Fibroblast of lung (primary cell): ENCODE data around the gene PYROXD2.

Source experiments
- EZH2 ChIP-seq: IDR thresholded peaks from 2 replicates; pipeline ENCODE4 v1.5.1; 2012; ENCODE audit warnings: low read length, control low read depth, mild to moderate bottlenecking; ENCODE audit errors: missing control alignments
- TF ChIP-seq, protein P1 (sequence below), 2 donors: IDR thresholded peaks in 1 of 2; conservative IDR thresholded peaks in 1 of 2; 1 replicate in 1 of 2; 2 replicates in 1 of 2; pipeline ENCODE4 v1.5.1; 2011 to 2012; ENCODE audit warnings: low read length in 2 of 2, control low read depth in 1 of 2, inconsistent platforms in 1 of 2, low read depth in 1 of 2, mild to moderate bottlenecking in 1 of 2

- TF ChIP-seq, protein P1, sequence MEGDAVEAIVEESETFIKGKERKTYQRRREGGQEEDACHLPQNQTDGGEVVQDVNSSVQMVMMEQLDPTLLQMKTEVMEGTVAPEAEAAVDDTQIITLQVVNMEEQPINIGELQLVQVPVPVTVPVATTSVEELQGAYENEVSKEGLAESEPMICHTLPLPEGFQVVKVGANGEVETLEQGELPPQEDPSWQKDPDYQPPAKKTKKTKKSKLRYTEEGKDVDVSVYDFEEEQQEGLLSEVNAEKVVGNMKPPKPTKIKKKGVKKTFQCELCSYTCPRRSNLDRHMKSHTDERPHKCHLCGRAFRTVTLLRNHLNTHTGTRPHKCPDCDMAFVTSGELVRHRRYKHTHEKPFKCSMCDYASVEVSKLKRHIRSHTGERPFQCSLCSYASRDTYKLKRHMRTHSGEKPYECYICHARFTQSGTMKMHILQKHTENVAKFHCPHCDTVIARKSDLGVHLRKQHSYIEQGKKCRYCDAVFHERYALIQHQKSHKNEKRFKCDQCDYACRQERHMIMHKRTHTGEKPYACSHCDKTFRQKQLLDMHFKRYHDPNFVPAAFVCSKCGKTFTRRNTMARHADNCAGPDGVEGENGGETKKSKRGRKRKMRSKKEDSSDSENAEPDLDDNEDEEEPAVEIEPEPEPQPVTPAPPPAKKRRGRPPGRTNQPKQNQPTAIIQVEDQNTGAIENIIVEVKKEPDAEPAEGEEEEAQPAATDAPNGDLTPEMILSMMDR (conservative IDR thresholded peaks at IDR 0.05 in 1 of 2, IDR thresholded peaks at IDR 0.05 in 1 of 2; ENCODE audit: low read depth in 1 of 2, low read length in 2 of 2), result no peak
- no peak for TF ChIP-seq EZH2
Observed at GRCh38 chr10:98383869-98384268, 31.1 kb downstream of the PYROXD2 start.
